ENCODE data around the gene OR10H5. TPM values are rescaled to one million over a fixed set of nuclear protein-coding genes. Genes with fewer than 3 reads are reported as not detected.

OR10H5 gene
- not detected in 2 replicates for total RNA-seq

GRCh38 chr19:15787611-15788155 is at the start of gene OR10H5:
Gene OR10H5, plus strand, starts transcription at chr19:15787661. Its CDS starts 6,388 bp downstream, at chr19:15794049.

GRCh38 chr19:15737722-15738121 is 49.7 kb upstream of the OR10H5 start, which contains the start of gene OR10H3:
Gene OR10H3, plus strand, starts transcription at chr19:15737985. Its CDS starts 3,408 bp downstream, at chr19:15741393.

GRCh38 chr19:15815306-15815705 is 27.8 kb downstream of the OR10H5 start, which contains the start of gene OR10H1:
Gene OR10H1, minus strand, starts transcription at chr19:15815664. Its CDS starts 7,627 bp downstream, at chr19:15808037.

Other genes with a start within 250 kb of the OR10H5 start
- not detected in 2 replicates for gene CYP4F8, start 172.4 kb upstream of the OR10H5 start, total RNA-seq
- gene CYP4F3, start 146.8 kb upstream of the OR10H5 start, total RNA-seq, result not detected in 2 replicates
- not detected in 2 replicates for gene CYP4F12, start 114.6 kb upstream of the OR10H5 start, total RNA-seq
- gene OR10H2, start 59.6 kb upstream of the OR10H5 start, total RNA-seq, result not detected in 2 replicates
- gene OR10H3, start 49.7 kb upstream of the OR10H5 start, total RNA-seq, result not detected in 2 replicates
- not detected in 2 replicates for gene OR10H1, start 28.0 kb downstream of the OR10H5 start, total RNA-seq
- gene CYP4F2, start 110.4 kb downstream of the OR10H5 start, total RNA-seq, result not detected in 2 replicates
- not detected in 2 replicates for gene CYP4F11, start 146.9 kb downstream of the OR10H5 start, total RNA-seq
- gene OR10H4, start 161.3 kb downstream of the OR10H5 start, total RNA-seq, result not detected in 2 replicates

Data from placental pericyte (primary cell).